HK-2 (cell line): ENCODE measurements around the gene TLL2.

Experiments used
- DNase-seq: peaks from one replicate; pipeline ENCODE4 v3.0.0-alpha.2; 2018; ENCODE audit not compliant: unreplicated experiment

TLL2 gene

GRCh38 chr10:96507044-96507443, 6.7 kb downstream of the TLL2 start:
- no peak for DNase-seq

- DNase-seq: no peak
Measured at GRCh38 chr10:96505150-96506136, 8.3 kb downstream of the TLL2 start.

- peak; percentile 32 for DNase-seq
Measured at GRCh38 chr10:96502561-96503282, 11.0 kb downstream of the TLL2 start.

- DNase-seq: peak; percentile 66
Measured at GRCh38 chr10:96501985-96502384, 11.7 kb downstream of the TLL2 start.

- DNase-seq: no peak
Measured at GRCh38 chr10:96500519-96500918, 13.2 kb downstream of the TLL2 start.

GRCh38 chr10:96500050-96500449, 13.7 kb downstream of the TLL2 start:
- no peak for DNase-seq

- no peak for DNase-seq
Measured at GRCh38 chr10:96497391-96497790, 16.3 kb downstream of the TLL2 start.

- no peak for DNase-seq
Measured at GRCh38 chr10:96496281-96496925, 17.3 kb downstream of the TLL2 start.

- DNase-seq: no peak
Measured at GRCh38 chr10:96495544-96495943, 18.2 kb downstream of the TLL2 start.

- no peak for DNase-seq
Measured at GRCh38 chr10:96494694-96495093, 19.0 kb downstream of the TLL2 start.

- DNase-seq: no peak
Measured at GRCh38 chr10:96493871-96494525, 19.7 kb downstream of the TLL2 start.

GRCh38 chr10:96493254-96493653, 20.5 kb downstream of the TLL2 start:
- DNase-seq: no peak

GRCh38 chr10:96491303-96491702, 22.4 kb downstream of the TLL2 start:
- DNase-seq: no peak

GRCh38 chr10:96488161-96488935, 25.4 kb downstream of the TLL2 start:
- no peak for DNase-seq

- no peak for DNase-seq
Measured at GRCh38 chr10:96482815-96483588, 30.7 kb downstream of the TLL2 start.

- no peak for DNase-seq
Measured at GRCh38 chr10:96478355-96478754, 35.4 kb downstream of the TLL2 start.

GRCh38 chr10:96473866-96474265, 39.9 kb downstream of the TLL2 start:
- no peak for DNase-seq

- peak; percentile 38 for DNase-seq
Measured at GRCh38 chr10:96470116-96470743, 43.5 kb downstream of the TLL2 start.

GRCh38 chr10:96468845-96469244, 44.9 kb downstream of the TLL2 start:
- no peak for DNase-seq

GRCh38 chr10:96465599-96465998, 48.1 kb downstream of the TLL2 start:
- DNase-seq: no peak
